ENCODE results near the gene METRN.
"Not testable (repeated sequence)": the region's sequence is repeated elsewhere in the genome, so short reads cannot be mapped to it uniquely, and the experiment has no call there.

METRN gene

DNA sequence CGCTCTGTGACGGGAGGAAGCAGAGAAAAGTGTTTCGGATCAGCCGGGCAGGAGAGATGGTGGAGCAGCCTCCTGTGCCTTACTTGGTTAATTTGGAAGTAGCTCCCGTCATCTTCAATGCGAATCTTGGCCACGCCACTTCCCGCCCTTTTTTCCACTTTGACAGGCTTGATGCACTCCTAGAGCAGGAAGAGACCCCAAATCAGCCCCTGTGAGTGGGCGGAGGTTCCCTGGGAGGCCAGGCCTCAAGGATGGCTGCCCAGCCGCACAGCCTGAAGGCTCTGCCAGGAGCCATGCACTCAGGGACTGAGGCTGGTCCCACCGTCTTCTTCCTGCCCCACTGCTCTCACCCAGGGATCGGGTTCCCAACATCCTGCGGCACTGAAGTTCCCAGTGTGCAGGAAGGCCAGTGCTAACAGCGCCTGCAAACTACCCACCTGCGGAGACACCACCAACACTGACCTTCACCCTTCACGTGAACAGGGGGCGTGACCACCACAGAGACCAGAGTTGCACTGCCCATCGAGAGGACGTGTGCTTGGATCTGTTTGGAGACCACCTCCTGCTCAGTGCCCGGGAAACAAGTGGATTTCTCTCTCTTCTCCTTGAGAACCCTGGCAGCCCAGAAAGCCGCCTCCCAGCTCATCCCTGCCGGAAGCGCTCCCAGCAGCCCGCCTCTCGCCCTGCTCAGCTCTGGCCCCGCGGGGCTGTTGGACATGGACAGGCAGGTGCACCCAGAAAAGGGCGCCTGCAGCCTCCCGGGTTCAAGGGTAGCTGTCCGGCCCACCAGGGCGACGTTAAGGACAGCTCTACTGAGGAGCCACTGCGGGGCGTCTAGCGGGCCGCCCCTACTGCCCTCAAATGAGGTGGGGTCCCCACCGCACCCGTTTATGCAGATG lies 24.9 kb downstream of the METRN start:
- DNase-seq: no peak

DNA sequence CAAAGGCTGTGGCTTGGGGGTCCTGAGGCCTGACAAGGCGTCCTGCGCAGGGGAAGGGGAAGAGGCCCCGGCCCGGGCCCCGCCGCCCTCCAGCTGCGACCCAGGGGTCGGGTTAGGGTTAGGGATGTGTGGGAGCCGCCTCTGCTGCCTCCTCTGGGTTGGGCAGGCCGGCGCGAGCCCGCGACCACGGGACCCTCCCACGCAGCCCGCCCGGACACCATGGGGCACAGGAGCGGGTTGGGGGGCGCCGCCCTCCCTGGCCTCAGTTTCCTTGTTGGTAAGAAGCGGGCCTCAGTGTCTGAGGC lies 25.5 kb downstream of the METRN start:
- no peak for DNase-seq

DNA sequence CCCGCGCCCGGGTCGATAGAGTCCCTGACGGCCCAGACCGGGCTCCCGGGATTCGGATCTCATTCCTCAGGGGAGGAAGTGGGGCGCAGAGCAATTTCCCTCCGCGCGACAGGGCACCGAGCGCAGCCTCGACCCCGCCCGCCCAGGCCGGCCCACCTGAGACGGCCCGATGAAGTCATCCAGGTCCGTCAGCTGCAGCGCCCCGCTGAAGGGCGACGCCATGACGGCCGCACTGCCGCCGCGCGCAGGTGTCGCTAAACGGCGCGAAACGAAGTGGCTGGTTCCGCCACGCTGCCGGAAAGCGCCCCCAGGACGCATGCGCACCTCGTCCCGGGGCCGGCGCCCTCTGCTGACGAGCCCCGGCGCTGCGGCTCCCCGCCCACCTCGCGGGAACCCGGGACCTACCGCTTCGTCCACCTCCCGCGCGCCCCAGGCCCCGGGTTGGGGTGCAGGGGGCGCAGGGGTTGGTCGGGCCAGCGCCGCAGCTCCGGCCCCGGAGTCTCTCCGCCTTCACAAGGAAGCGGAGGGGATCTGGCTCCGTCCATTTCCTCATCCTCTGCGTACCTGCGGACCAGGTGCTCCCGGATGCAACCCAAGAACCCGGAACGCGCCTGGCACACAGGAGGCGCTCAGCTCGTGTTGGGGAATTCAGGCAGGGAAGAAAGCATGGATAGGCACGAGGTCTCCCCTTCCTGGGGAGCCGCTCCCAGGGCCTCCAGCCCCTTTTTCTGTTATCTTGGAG lies 26.0 kb downstream of the METRN start, which contains the start of gene CIAO3:
TSS of gene CIAO3 (minus strand) at position 234 of the 742 bp plus-strand sequence. CDS start at position 222, 12 bp downstream.
- peak; percentile 94 for DNase-seq

DNA sequence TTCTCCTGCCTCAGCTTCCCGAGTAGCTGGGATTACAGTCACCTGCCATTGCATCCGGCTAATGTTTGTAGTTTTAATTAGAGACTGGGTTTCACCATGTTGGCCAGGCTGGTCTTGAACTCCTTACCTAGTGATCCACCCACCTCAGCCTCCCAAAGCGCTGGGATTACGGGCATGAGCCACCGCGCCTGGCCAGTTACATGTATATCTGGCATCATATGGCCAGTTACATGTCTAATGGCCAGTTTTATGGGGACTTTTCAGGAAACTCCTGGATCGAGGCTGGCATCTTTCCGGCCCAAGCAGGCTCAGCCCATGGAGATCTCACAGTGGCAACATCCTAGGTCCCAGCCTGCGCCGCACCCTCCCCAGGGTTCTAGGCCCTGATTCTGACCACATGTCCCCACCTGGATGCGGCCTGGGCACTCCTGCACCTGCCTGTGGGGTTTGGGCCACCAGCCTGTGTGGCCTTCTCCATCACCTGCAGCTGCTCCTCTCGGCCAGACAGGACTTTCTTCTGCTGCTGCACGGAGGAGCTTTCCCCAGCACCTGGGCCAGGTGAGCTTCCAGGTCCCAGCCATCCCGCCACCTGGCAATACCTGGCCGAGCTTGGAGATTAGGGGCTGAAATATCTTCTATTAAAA lies 27.2 kb downstream of the METRN start:
- no peak for DNase-seq

DNA sequence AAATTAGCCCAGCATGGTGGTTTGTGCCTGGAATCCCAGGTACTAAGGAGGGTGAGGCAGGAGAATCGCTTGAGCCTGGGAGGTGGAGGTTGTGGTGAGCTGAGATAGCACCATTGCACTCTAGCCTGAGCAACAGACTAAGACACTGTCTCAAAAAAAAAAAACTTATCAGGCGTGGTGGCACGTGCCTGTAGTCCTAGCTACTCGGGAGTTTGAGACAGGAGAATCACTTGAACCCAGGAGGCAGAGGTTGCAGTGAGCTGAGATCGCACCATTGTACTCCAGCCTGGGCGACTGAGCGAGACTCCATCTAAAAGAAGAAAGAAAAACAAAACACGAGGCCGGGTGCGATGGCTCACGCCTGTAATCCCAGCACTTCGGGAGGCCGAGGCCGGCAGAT lies 28.0 kb downstream of the METRN start:
- DNase-seq: not testable (repeated sequence)

DNA sequence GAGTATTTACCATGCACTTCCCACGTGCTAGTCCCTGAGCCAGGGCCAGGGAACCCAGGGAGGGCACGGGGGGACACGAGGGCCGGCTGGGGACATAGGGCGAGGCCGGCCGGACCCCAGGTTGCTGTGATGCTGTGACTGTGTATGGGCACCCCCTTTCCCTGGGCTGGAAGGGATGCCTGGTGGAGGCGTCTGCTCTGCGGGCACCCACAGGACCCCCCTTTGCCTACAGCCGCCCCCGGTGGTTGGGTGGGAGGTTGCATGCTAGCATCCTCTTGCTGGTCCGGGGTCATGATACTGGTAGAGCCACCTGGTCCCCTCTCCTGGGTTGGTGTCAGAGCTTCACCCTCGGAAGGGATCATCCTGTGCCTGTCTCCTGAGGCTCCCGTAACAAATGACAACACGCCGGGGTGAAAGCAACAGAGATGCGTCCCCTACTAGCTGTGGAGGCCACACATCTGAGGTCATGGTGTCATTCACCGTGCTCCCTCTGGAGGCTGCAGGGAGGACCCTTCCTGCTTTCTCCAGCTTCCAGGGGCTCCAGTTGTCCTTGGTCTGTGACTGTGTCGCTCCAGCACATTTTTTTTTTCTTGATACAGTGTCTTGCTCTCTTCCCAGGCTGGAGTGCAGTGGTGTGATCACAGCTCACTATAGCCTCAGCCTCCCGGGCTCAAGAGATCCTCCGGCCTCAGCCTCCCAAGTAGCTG lies 29.0 kb downstream of the METRN start:
- DNase-seq: no peak

DNA sequence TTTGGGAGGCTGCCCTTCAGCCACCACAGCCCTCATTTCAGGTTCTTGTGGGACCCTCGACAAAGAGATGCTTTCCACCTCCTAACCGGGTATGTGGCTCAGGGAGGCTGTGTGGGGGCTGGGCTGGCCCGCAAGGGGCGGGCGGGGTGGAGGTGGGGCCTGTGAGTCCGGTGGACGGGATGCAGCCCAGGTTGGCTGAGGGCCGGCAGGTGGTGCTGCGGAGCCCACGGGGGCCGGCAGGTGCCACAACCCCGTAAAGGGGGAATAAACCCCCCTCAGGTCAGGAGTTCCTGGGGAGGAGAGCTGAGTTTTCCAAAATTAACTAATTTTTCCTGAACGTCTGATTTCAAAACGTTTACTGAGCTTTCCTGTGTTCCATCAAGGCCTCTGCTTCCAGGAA lies 30.8 kb downstream of the METRN start:
- peak; percentile 50 for DNase-seq

DNA sequence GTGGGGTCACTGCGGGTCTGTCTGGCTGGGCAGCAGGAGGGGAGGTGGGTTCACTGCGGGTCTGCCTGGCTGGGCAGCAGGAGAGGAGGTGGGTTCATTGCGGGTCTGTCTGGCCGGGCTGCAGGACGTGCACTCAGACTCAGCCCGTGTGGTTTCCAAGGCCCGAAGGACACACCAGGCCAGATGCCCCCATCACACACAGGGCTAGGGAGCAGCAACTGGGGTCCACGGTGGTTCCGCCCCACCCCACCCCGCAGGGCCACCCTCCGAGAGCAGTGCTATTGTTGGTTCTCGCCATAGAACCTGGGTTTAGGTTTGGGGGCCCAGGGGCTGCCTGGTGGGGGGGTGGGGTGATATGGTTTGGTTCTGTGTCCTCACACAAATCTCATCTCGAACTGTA lies 31.7 kb downstream of the METRN start:
- no peak for DNase-seq

DNA sequence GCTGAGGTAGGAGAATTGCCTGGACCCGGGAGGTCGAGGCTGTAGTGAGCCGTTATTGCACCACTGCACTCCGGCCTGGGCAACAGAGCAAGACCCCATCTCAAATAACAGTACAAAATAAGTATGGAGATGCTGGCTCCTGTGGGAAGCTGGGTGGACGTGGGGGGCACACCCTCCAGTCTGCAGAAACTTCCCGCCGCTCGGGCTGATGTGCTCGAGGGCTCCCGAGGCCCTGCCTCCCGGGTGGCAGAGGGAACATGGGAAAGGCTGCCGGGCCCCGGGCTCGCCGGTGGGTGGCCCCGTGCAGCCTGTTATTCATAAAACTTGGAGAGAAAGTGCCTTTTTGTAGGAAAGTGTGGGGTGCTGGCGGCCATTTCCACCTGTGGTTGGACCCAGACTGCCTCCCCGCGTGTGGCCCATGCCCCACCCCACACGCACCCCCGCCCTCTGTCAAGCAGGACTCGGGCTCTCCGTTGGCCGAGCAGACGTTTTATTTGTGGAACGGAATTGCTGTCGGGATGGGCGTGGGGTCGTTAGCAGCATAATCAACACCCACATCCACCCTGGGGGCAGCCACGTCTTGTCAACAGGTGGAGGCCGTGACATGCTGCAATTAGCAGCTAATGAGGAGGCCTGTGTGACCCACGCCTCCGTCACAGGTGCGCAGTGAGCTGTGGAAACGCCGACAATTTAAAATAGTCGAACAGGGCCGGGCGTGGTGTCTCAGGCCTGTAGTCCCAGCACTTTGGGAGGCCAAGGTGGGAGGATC lies 33.2 kb downstream of the METRN start:
- DNase-seq: no peak

DNA sequence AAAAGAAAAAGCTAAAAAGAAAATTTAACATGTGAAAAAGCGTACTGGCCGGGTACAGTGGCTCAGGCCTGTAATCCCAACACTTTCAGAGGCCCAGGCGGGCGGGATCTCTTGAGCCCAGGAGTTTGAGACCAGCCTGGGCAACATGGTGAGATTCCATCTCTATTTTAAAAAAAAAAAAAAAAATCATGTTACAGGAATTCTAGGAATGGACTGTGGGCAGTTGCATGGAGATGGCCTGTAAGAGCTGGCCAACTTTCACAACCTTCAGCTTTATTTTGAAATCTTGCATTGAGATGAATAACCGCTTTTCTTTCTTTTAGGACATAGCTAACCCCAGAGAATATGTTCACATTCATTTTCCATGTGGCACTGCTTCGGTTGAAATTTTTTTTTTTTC lies 34.1 kb downstream of the METRN start:
- no peak for DNase-seq

DNA sequence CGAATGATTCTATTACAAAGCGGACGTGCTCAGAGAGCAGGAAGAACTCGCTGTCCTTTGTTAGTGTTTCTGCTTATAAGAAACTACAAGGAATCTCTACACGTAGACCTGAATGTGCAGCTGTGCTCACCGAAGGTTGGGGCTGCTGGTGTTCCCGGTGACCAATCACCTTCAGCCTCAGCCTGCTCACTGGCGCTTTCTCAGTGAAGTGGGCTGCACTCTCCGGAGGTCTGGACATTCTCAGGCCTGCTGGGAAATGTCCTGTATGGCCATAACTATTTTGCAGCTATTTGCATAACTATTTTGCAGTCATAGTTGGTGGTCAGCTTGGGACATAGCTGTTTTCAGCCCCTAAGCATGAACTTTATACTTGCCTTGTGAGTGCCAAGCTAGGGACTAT lies 35.6 kb downstream of the METRN start:
- no peak for DNase-seq

DNA sequence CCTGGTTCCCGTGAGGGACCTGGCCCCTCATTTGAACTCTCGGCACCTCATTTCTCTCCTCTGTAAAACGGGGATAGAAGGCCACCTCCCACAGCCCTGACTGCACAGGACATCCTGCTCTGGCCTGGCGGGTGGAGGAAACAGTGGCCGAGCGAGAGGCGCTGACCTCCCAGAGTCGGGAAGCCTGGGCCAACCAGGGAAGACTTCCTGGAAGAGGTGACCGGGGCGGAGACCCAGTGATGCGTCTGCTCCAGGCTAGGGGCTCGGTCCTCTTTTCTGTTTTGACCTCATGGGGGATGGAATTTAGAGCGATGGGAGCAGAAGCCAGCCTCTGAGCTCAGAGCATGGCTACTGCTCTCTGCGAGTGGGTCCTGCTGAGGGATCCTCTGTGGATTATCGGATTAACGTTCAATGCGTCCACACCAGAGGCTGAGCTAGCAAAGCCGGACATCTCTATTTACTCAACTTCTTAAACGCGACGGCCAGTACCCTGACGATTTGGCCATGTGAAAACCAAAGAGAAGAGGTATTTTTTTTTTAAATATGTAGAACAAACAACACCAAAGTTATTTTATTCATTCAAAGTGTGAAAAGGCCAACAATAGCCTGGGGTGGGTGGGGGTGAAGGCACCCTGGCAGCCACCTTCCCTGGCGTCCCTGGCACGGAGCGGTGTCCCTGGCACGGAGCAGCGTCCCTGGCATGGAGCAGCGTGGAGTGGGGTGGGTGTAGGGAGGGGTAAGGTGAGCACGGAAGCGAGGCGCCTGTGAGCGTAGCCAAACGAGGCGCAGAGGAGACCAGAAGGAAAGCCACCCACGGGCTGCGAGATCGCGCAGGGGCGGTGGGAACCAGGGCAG lies 36.5 kb downstream of the METRN start:
- DNase-seq: no peak

DNA sequence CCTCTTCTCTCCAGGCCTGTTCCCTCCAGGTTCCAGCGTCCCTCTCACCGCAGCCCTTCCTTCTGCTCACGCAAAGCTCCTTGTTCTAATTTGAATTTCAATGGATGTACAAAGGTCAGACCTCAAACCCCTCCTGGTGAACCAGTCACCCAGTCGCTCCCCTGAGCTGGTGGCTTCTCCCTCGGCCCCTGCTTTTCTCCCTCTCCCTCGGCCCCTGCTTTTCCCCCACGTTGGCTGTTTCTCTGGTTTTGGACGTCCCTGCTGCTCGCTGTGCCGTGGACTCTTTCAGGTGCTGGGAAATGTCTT lies 37.0 kb downstream of the METRN start:
- DNase-seq: no peak

DNA sequence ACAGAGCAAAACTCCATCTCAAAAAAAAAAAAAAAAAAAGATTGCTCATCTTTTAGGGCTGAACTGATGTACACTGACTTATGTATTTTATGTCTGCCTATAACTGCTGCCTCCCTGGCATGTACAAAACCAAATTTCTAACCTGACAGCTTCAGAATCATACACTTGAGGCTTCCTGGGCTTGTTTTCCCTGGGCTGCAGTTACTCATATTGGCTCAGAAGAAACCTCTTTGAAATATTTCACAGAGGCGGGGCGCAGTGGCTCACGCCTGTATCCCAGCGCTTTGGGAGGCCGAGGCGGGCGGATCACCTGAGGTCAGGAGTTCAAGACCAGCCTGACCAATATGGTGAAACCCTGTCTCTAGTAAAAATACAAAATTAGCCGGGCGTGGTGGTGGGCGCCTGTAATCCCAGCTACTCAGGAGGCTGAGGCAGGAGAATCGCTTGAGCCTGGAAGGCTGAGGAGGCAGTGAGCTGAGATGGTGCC lies 39.2 kb downstream of the METRN start:
- not testable (repeated sequence) for DNase-seq

DNA sequence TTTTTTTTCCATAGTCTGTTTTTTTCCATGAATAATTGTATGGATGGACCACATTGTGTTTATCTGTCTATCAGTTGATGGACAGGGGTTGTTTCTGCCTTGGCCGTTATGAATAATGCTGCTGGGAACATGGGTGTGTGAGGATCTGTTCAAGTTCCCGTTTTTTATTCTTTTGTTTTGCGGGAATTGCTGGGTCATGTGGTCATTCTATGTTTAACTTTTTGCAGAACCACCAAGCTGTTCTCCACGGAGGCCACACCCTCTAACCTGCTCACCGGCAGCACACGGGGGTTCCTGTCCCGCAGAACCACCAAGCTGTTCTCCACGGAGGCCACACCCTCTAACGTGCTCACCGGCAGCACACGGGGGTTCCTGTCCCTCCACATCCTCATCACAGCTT lies 39.7 kb downstream of the METRN start:
- no peak for DNase-seq

DNA sequence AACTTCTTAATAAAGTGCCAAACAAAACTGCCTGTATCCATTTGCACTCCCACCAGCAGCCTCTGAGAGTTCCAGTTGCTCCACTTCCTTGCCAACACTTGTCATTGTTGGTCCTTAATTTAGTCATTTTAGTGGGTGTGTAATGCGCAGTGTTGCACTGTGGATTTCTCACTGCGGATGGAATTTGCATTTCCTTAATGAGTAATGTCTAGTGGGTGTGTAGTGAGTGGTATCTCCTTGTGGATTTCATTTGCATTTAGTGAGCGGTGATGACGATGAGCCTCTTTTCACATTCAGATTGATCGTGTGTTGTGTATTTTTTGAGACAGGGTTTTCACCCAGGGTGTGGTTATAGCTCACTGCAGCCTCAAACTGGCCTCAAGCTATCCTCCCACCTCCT lies 41.5 kb downstream of the METRN start:
- DNase-seq: no peak

DNA sequence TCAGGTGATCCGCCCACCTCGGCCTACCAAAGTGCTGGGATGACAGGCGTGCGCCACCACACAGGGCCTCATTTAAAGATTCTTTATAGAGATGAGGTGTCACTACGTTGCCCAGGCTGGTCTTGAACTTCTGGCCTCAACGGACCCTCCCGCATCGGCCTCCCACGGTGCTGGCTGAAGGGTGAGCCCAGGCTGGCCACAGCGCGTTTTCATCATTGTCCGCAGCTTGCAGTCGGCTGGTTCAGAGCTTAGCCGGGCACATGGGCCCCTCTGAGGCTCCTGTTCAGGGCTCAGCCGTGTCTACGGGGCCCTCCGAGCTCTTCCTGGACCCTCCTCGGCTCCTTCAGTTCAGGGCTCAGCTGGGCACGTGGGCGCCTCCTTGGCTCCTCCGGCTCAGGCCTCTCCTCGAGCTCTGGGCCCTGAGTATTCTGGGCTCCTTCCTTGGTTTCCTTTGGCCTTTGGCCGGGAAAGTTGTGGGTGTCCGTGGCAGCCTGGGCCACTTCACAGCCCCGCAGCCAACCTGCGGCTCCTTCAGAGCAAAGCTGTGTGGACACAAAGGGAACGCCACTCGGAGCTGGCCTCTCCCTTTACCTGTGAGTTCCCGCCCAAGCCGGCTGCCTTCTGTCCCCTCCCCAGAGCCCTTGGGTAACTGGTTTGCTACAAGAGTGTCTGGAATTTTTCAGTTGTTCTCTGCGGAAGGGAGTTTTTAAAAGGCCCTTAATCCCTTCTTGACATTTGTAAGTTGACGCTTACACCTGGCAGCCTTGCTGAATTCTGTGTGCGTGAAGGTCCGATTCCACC lies 44.4 kb downstream of the METRN start:
- DNase-seq: no peak

DNA sequence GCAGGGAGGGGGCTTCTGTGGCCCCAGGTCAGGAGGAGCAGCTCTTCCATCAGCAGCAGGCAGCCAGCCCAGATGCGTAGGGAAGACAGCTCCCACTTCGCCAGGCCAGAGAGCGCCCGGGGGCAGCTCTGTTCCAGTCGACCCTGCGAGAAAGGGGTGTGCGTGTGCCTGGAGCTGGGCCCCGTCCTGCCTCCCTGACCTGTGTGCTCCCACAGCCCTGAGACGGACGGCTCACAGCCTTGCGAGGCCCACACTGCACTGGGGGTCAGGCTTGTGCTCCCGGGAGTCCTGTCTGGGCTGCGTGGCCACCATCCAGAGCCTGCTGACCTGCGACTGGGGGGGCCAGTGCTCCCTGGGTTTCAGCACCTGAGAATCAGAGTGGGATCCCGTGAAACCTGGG lies 45.1 kb downstream of the METRN start:
- no peak for DNase-seq

DNA sequence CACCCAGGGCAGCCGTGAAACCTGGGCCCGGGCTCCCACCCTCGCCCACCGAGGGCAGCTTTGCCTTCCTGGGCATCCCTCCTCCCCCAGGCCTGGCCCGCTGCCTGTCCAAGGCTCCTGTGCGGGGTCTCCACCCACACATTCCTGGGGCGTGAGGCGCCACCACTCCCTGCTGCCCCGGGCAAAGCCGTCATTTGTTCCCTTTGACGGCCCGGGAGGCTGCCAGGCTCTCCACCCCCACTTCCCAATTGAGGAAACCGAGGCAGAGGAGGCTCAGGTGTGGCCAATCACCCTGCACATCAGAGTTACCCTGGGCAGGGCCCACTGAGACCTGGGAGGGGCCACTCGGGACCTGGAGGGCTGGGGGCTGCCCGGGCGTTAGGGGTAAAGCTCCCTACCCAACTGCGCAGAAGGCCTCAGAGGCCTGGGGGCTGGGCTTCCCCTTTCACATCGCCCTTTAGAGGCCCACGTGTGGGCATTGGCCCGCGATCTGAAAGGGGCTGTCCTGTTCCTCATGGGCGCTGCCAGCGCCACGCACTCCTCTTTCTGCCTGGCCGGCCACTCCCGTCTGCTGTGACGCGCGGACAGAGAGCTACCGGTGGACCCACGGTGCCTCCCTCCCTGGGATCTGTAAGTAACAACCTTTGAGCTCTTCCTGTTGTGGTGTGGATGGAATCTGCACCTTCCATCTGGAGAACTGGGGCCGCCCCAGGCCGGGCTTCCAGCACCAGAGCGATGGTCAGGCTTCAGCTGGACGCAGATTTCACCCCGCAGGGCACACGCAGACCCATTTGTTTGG lies 45.8 kb downstream of the METRN start, which contains the start of gene MSLN:
TSS of gene MSLN (plus strand) at position 190 of the 799 bp plus-strand sequence. CDS start 1,947 bp downstream, outside the sequence.
- DNase-seq: no peak

All from activated CD4-positive, alpha-beta T cell treated with anti-CD3 and anti-CD28 coated beads, Interleukin-10, Interleukin-2, amounts not matched to agents 100 ng/mL and 50 ng/mL, durations not matched to agents 16 hours and 8 hours (primary cell).